T-helper 1 cell treated with Interleukin-12 subunit alpha and Interleukin-12 subunit beta and Interleukin-4 antibody, amounts not matched to agents 30 μg/mL and 1 μg/mL, for 36 hours (primary cell): ENCODE measurements around the gene ARL5C.
"Not testable (repeated sequence)": the region's sequence is repeated elsewhere in the genome, so short reads cannot be mapped to it uniquely, and the experiment has no call there.

Source experiments
- H3K27ac Mint-ChIP-seq: one replicate; pipeline ENCODE4 v1.8.0; 2021; ENCODE audit warnings: mild to moderate bottlenecking, mixed read lengths
- H3K27me3 Mint-ChIP-seq: one replicate; pipeline ENCODE4 v1.8.0; 2021; ENCODE audit warnings: low read depth, mixed read lengths
- H3K36me3 Mint-ChIP-seq: one replicate; pipeline ENCODE4 v1.8.0; 2021; ENCODE audit warnings: low read depth, mixed read lengths
- H3K4me1 Mint-ChIP-seq: one replicate; pipeline ENCODE4 v1.8.0; 2021; ENCODE audit warnings: low read depth, mixed read lengths
- H3K4me3 Mint-ChIP-seq: one replicate; pipeline ENCODE4 v1.8.0; 2021; ENCODE audit warnings: mild to moderate bottlenecking, moderate library complexity, mixed read lengths
- H3K9me3 Mint-ChIP-seq: one replicate; pipeline ENCODE4 v1.8.0; 2021; ENCODE audit warnings: mixed read lengths

The ARL5C gene

DNA sequence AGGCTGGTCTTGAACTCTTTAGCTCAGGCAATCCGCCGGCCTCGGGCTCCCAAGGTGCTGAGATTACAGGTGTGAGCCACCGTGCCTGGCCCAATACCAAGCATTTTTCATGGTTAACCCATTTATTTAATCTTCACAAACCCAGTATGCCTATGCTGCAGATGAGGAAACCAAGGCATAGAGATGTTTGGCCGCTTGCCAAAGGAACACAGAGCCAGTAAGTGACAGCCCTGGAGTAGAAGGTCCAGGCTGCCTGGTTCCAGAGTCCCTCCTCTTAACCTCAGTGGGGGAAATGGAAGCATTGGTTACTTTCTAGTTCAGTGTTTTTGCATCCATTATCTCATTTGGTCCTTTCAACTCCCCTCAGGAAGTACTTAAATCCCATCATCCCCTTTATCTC lies 15.3 kb upstream of the ARL5C start:
- no peak overlapping the region for H3K4me3 Mint-ChIP-seq
- H3K27me3 Mint-ChIP-seq: no peaks in the 10 kb centered on the region
- H3K4me1 Mint-ChIP-seq: peaks cover 2% of the 10 kb centered on the region
- H3K27ac Mint-ChIP-seq: no peak overlapping the region
- H3K9me3 Mint-ChIP-seq: no peaks in the 10 kb centered on the region
- peaks cover 21% of the 10 kb centered on the region for H3K36me3 Mint-ChIP-seq

DNA sequence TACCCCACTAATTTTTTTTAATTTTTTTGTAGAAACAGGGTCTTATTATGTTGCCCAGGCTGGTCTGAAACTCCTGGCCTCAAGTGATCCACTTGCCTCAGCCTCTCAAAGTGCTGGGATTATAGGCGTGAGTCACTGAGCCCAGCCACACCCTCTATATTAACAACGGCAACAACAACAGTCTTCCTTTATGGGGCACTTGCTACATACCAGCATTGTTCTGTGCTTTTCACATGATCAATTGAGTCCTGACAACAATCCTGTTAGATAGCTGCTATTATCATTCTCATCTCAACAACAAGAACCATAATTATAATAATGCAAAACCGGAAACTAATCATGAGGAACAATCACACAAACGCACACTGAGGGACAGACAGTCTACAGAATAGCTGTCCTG lies 12.6 kb upstream of the ARL5C start:
- Mint-ChIP-seq H3K27ac (no peak overlapping the region), H3K36me3 (peaks cover 14% of the 10 kb centered on the region), H3K4me1 (peaks cover 4% of the 10 kb centered on the region), H3K27me3 (no peaks in the 10 kb centered on the region), H3K9me3 (no peaks in the 10 kb centered on the region), H3K4me3 (no peak overlapping the region)

DNA sequence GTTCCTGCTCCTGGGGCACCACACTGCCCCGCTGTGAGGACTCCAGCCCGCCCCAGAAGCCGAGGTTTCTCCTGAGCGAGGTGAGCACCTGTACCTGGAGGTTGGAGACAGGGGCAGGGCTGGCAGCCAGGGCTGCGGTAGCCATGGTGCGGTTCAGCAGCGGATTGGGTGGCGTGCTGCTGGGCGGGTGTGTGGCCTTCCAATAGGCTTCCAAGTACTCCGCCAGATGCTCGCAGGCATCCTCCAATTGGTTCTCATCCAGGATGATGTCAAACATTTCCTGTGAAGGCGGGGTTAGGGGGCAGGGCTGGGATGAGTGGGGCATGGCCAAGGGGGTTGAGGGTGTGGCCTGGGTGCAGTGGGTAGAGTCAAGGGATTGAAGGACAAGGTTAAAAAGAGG lies 11.3 kb upstream of the ARL5C start:
- H3K27me3 Mint-ChIP-seq: peaks cover under 1% of the 10 kb centered on the region
- peaks cover 6% of the 10 kb centered on the region for H3K4me1 Mint-ChIP-seq
- H3K4me3 Mint-ChIP-seq: no peak overlapping the region
- H3K9me3 Mint-ChIP-seq: no peaks in the 10 kb centered on the region
- H3K27ac Mint-ChIP-seq: no peak overlapping the region
- H3K36me3 Mint-ChIP-seq: peaks cover 5% of the 10 kb centered on the region

DNA sequence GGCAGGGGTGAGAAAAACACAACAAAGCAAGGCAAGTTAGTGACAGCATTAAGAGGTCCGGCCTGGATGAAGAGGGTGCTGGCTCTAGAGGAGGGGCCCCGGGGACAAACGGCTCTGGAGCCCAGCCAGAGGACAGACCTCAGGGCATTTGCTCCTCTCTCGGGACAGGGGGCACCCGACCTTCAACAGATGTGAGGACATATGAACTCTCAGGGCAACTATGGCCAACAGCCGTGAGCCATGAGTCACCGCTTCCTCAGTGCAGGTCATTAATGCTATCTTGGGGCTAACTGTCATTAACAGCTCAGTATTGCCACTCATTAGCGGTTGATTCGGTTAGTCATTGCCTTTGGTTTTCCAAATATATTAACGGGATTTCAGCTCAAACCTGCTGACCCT lies 9.7 kb upstream of the ARL5C start:
- Mint-ChIP-seq H3K27me3 (peaks cover 8% of the 10 kb centered on the region), H3K36me3 (peaks cover 5% of the 10 kb centered on the region), H3K27ac (no peak overlapping the region), H3K9me3 (no peaks in the 10 kb centered on the region), H3K4me3 (no peak overlapping the region), H3K4me1 (peaks cover 13% of the 10 kb centered on the region)

DNA sequence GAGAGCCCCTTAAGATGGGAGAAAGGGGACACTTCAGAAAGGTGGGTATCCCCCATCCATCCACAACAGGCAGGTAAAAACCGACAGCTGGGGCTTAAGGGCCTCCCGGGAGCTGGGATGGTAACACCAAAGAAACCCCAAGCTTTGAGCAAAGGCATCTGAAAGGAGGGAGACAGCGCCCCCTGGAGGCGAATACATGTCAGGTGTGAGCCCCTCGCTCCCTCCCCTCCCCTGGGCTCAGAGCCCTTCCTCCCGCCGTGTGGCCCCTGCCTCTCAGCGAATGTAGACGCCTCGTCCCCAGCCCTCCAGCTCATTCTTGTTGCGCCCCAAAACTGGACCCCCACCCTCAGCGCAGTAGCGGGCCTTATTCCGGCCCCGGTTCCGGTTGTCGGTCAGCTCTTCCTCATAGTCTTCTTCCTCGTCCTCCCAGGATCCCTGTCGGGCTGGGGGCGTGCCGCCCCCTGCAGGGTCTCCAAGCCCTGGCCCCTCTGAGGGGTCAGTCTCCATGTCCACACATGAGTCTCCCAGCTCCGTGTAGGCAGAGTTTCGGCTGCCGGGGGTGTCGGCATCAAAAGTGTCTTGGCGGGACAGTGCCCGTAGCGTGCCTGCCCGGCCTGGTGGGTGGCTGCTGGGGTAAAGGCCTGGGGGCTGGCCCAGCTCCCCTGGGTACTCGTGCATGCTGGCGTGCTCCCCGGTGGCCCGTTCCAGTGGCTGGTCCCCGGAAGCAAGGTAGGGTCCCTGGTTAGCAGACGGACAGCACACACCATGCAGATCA lies 9.1 kb upstream of the ARL5C start:
- Mint-ChIP-seq H3K36me3 (peaks cover 5% of the 10 kb centered on the region), H3K27ac (no peak overlapping the region), H3K4me1 (peaks cover 13% of the 10 kb centered on the region), H3K27me3 (peaks cover 13% of the 10 kb centered on the region), H3K9me3 (no peaks in the 10 kb centered on the region), H3K4me3 (no peak overlapping the region)

DNA sequence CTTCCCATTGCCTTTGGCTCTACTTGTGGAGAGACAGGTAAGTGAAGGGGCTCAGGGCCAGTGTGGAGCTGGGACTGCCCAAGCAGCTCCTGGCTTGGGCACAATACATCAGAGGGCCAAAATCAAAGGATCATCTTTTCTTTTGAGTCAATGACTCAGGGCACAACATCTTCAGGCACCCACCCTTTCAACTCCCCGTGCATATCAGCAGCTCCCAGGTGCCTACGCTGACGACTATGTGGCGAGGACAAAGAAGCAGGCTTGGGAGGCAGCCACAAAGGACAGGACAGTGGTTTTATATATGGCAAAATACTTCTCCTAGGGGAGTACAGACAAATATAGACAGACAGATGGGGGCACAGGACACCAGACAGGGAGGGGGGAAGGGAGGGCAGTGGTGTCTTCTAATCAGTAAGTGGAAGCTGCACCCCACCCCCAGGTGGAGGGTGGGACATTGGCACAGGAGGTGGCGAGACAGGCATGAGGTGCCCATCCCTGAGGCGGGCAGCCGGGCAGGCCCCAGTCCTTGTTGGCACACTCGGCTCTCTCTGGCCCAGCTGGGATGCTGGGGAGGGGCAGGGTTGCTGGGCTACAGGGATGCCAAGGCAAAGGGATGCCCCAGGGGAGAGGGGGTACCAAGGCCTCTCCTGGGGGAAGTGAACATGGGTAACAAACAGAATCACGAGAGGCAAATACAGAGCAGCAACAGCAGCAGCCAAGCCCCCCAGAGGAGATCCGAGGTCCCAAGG lies 7.7 kb upstream of the ARL5C start:
- no peak overlapping the region for H3K4me3 Mint-ChIP-seq
- H3K9me3 Mint-ChIP-seq: no peaks in the 10 kb centered on the region
- H3K27ac Mint-ChIP-seq: no peak overlapping the region
- peaks cover 16% of the 10 kb centered on the region for H3K4me1 Mint-ChIP-seq
- H3K27me3 Mint-ChIP-seq: peaks cover 25% of the 10 kb centered on the region
- peaks cover 5% of the 10 kb centered on the region for H3K36me3 Mint-ChIP-seq

DNA sequence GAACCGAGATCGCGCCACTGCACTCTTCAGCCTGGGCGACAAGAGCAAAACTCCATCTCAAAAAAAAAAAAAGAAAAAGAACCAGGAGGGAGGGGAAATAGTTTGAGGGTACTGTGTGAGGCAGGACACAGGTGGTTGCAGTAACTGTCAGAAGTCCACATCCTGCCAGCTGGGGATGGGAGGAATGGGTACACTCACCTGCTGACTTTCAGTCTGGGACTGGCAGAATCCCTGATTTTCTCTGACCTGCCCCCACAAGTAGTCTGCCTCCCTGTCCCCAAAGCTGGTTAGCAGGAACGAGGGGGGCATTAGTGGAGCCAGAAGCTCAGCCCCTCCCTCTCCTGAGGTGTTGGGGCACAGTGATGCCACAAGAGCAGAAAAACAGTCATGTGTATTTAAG lies 7.1 kb upstream of the ARL5C start:
- H3K27ac Mint-ChIP-seq: no peak overlapping the region

DNA sequence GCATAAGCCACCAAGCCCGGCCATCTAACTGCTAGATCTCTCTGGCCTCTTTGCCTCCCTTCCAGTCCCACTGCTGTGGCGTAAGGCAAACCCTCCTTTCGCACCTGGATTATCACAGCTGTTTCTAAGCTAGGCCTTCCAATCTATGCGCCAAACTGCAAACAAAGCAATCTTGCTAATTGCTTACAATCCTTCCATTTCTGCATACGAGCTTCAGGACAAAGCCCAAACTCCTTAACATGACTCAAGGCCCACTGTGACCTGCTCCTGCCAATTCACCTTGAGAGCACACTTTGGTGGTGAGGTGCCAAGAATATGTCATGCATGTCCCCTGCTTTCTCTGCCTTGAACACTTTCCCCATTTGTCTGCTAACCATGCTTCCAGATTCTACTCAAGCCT lies 6.0 kb upstream of the ARL5C start:
- peaks cover 30% of the 10 kb centered on the region for H3K4me1 Mint-ChIP-seq

More for the DNA sequence above, 7.1 kb upstream of the ARL5C start:
- Mint-ChIP-seq H3K36me3 (peaks cover 3% of the 10 kb centered on the region), H3K4me1 (peaks cover 20% of the 10 kb centered on the region), H3K27me3 (peaks cover 25% of the 10 kb centered on the region), H3K4me3 (no peak overlapping the region), H3K9me3 (no peaks in the 10 kb centered on the region)

DNA sequence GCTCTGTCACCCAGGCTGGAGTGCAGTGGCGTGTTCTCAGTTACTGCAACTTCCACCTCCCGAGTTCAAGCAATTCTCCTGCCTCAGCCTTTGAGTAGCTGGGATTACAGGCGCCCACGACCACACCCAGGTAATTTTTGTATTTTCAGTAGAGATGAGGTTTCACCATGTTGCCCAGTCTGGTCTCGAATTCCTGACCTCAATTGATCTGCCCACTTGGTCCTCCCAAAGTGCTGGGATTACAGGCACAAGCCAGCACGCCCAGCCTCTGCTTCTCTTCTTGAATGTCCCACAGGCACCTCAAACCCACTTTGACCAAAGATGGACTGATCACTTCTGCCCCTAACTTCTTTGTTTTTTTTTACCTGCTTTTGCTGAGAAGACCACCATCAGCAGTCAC lies 4.6 kb upstream of the ARL5C start:
- Mint-ChIP-seq H3K27me3 (peaks cover 43% of the 10 kb centered on the region), H3K27ac (no peak overlapping the region), H3K9me3 (no peaks in the 10 kb centered on the region), H3K4me1 (peaks cover 35% of the 10 kb centered on the region), H3K36me3 (no peaks in the 10 kb centered on the region), H3K4me3 (no peak overlapping the region)

More for the DNA sequence above, 6.0 kb upstream of the ARL5C start:
- Mint-ChIP-seq H3K9me3 (no peaks in the 10 kb centered on the region), H3K4me3 (no peak overlapping the region), H3K27ac (no peak overlapping the region), H3K27me3 (peaks cover 31% of the 10 kb centered on the region), H3K36me3 (peaks cover 3% of the 10 kb centered on the region)

DNA sequence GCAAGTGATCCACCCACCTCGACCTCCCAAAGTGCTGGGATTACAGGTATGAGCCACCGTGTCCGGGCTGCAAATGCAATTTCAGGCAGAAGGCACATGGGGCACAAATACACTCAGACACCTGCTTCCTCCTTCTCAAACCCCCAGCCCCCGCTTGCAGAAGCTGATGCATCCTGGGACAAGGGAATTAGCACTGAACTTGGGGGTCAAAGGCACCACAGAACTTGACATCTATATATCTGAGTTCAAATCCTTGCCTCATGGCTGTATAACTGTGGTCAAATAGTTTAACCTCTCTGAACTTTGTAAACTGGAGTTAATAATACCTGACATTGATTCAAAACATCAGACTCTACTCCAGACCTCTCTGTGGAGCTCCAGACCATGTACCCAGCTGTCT lies 4.1 kb upstream of the ARL5C start:
- Mint-ChIP-seq H3K27ac (no peak overlapping the region), H3K4me3 (no peak overlapping the region), H3K27me3 (peaks cover 44% of the 10 kb centered on the region), H3K36me3 (no peaks in the 10 kb centered on the region), H3K4me1 (peaks cover 36% of the 10 kb centered on the region), H3K9me3 (no peaks in the 10 kb centered on the region)

DNA sequence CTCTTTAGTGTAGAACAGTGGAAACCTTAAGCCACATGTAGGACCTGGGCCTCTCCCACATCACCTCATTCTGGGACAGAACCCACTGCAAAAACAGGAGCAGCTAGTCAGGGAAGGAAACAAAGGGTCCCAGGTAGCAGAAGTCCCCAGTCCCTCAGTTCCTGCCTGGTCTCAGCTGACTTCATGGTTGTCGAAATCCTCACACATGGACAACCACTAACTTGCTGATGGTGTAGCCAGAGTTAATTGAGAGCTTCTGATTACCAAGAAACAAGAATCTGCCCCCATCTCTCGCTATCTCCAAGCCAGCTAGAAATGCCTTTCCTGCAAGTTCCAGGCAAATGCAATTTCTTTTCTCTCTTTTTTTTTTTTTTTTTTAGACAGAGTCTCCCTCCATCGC lies 3.6 kb upstream of the ARL5C start:
- Mint-ChIP-seq H3K4me3 (no peak overlapping the region), H3K27ac (no peak overlapping the region), H3K4me1 (peaks cover 42% of the 10 kb centered on the region), H3K36me3 (no peaks in the 10 kb centered on the region), H3K27me3 (peaks cover 50% of the 10 kb centered on the region), H3K9me3 (no peaks in the 10 kb centered on the region)

DNA sequence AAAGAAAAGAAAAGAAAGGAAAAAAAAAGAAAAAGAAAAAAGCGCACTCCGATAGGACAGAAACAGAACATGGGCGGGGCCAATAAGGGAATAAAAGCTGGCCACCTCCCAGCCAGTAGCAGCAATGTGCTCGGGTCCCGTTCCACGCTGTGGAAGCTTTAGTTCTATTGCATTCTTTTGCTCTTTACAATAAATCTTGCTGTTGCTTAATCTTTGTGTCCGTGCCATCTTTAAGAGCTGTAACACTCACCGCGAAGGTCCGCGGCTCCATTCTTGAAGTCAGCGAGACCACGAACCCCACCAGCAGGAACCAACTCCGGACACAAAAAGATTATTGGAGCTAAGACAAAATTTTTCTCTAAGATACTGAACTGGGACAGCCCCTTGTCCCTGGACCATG lies 3.1 kb upstream of the ARL5C start:
- Mint-ChIP-seq H3K27ac (no peak overlapping the region), H3K36me3 (no peaks in the 10 kb centered on the region), H3K9me3 (no peaks in the 10 kb centered on the region), H3K4me1 (peaks cover 45% of the 10 kb centered on the region), H3K27me3 (peaks cover 52% of the 10 kb centered on the region), H3K4me3 (no peak overlapping the region)

DNA sequence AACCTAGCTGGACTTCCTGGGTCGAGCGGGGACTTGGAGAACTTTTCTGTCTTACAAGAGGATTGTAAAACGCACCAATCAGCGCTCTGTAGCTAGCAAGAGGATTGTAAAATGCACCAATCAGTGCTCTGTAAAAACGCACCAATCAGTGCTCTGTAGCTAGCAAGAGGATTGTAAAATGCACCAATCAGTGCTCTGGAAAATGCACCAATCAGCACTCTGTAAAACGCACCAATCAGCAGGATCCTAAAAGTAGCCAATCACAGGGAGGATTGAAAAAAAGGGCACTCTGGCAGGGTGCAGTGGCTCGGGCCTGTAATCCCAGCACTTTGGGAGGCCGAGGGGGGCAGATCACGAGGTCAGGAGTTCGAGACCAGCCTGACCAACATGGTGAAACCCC lies 2.5 kb upstream of the ARL5C start:
- H3K9me3 Mint-ChIP-seq, H3K4me3 Mint-ChIP-seq, H3K36me3 Mint-ChIP-seq, H3K27ac Mint-ChIP-seq: not testable (repeated sequence)
- peaks cover 44% of the 10 kb centered on the region for H3K4me1 Mint-ChIP-seq
- H3K27me3 Mint-ChIP-seq: peaks cover 54% of the 10 kb centered on the region

DNA sequence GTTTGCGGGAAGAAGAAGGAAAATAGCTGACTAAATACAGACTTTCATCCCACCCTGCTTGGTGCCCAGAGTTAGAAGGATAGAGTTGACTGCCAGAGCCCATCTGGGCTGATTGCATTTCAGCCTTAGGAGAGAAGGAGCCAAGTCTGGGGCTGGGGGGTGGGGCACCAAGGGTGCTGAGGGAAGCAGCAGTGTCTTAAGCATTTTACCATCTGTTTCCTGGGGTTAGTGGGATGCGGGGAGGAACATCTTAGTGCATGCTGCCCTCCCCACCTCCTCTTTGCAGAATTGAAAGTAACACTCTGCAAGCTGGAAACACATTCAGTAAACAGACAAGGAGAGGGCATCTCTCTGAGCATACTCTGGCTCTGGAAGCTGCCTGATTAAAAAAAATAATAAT lies 1.5 kb upstream of the ARL5C start:
- Mint-ChIP-seq H3K27ac (peak overlapping the region; percentile 64), H3K27me3 (peaks cover 57% of the 10 kb centered on the region), H3K4me1 (peaks cover 43% of the 10 kb centered on the region), H3K9me3 (no peaks in the 10 kb centered on the region), H3K36me3 (no peaks in the 10 kb centered on the region), H3K4me3 (peak overlapping the region; percentile 26)
